Endothelial cell of umbilical vein (primary cell): ENCODE results near the gene FBXW4. TPM values are rescaled to one million over a fixed set of nuclear protein-coding genes. Genes with fewer than 3 reads are reported as not detected.

ENCODE experiments used
- BruUV-seq: library from RNA; stranded (reverse); fragments of 400-500 nt; replicated peaks from 2 replicates; lab custom pipeline; 2021; lab: Mats Ljungman, UMichigan
- CTCF ChIA-PET: fragments of 300-600, 350-600 bp; sonication (Branson Sonifier 250); formaldehyde crosslinking; loops from one replicate; lab custom pipeline; 2021; ENCODE audit warnings: antibody characterized with exemption, inconsistent platforms; lab: Charles Lee
- POLR2A ChIA-PET: fragments of 300-600, 350-600 bp; sonication (Branson Sonifier 250); formaldehyde crosslinking; loops from one replicate; lab custom pipeline; 2021; ENCODE audit warnings: antibody characterized with exemption, inconsistent platforms; lab: Charles Lee
- DNase-seq: peaks from one replicate; pipeline ENCODE4 v3.0.0-alpha.2; 2011; ENCODE audit warnings: low read depth, low spot score
- FAIRE-seq: peaks from 2 replicates; lab custom pipeline; 2011; peaks lifted over from hg19 to GRCh38; lab: Jason Lieb, UNC
- H2AFZ ChIP-seq: 2 replicates; pipeline ENCODE4 v1.6.0; 2012; ENCODE audit warnings: low read depth, low read length, control low read depth, inconsistent platforms
- H3K27ac ChIP-seq: 2 replicates; pipeline ENCODE4 v1.5.1; 2011; ENCODE audit warnings: low read depth, mild to moderate bottlenecking, control low read depth, low read length, moderate library complexity; ENCODE audit not compliant: insufficient read depth
- H3K27me3 ChIP-seq, 2 experiments: 2 replicates each; pipeline versions ENCODE4 v1.6.0 to v1.6.1; 2011; ENCODE audit warnings: low read length in 2 of 2, mixed read lengths in 1 of 2; ENCODE audit not compliant: control insufficient read depth in 2 of 2, insufficient read depth in 2 of 2
- H3K36me3 ChIP-seq, 2 experiments: 2 replicates in 1 of 2; 3 replicates in 1 of 2; pipeline ENCODE4 v1.5.1; 2011; ENCODE audit warnings: low read length in 2 of 2, mild to moderate bottlenecking in 1 of 2, moderate library complexity in 1 of 2; ENCODE audit not compliant: control insufficient read depth in 2 of 2, insufficient read depth in 2 of 2; ENCODE audit errors: extremely low read depth in 1 of 2
- H3K4me1 ChIP-seq: 3 replicates; pipeline ENCODE4 v1.5.1; 2011; ENCODE audit warnings: mild to moderate bottlenecking, low read length; ENCODE audit not compliant: control insufficient read depth, insufficient read depth; ENCODE audit errors: extremely low read depth
- H3K4me2 ChIP-seq: 2 replicates; pipeline ENCODE4 v1.6.1; 2011; ENCODE audit warnings: low read length, control low read depth, mixed read lengths; ENCODE audit not compliant: insufficient read depth
- H3K4me3 ChIP-seq, 3 experiments: fragments of 200-600 bp in 1 of 3; sonication (generic), shearing (Covaris generic) in 1 of 3; replicated peaks in 1 of 3; 2 replicates each; pipeline ENCODE4 v1.5.1; 2011 to 2016; ENCODE audit warnings: control low read depth in 3 of 3, low read length in 3 of 3, mild to moderate bottlenecking in 2 of 3, inconsistent platforms in 1 of 3, low read depth in 1 of 3, moderate library complexity in 1 of 3; ENCODE audit not compliant: insufficient read depth in 1 of 3
- H3K79me2 ChIP-seq: 2 replicates; pipeline ENCODE4 v1.6.0; 2012; ENCODE audit warnings: low read length, inconsistent platforms; ENCODE audit not compliant: control insufficient read depth, insufficient read depth
- H3K9ac ChIP-seq: replicated peaks from 2 replicates; pipeline ENCODE3; 2011; ENCODE audit warnings: low read length, control low read depth; ENCODE audit not compliant: insufficient read depth; ENCODE audit errors: extremely low read depth
- H3K9me1 ChIP-seq: replicated peaks from 3 replicates; pipeline ENCODE4 v1.6.0; 2011; ENCODE audit warnings: mild to moderate bottlenecking, low read length; ENCODE audit not compliant: control insufficient read depth, insufficient read depth; ENCODE audit errors: extremely low read depth
- H3K9me3 ChIP-seq: replicated peaks from 2 replicates; pipeline ENCODE4 v1.5.1; 2012; ENCODE audit warnings: low read length, inconsistent platforms; ENCODE audit not compliant: control insufficient read depth, insufficient read depth
- H4K20me1 ChIP-seq: replicated peaks from 2 replicates; pipeline ENCODE3; 2011; ENCODE audit warnings: mild to moderate bottlenecking, low read length; ENCODE audit not compliant: control insufficient read depth, insufficient read depth; ENCODE audit errors: extremely low read depth
- EZH2 ChIP-seq: IDR thresholded peaks from 2 replicates; pipeline ENCODE4 v1.6.1; 2012; ENCODE audit warnings: borderline replicate concordance, low read depth, mild to moderate bottlenecking, moderate library complexity, low read length, inconsistent platforms; ENCODE audit not compliant: severe bottlenecking
- FOS ChIP-seq: IDR thresholded peaks from 2 replicates; pipeline ENCODE4 v1.6.1; 2011; ENCODE audit warnings: mild to moderate bottlenecking, low read length, moderate library complexity, borderline replicate concordance; ENCODE audit not compliant: insufficient read depth
- GATA2 ChIP-seq: IDR thresholded peaks from 2 replicates; pipeline ENCODE4 v1.7.0; 2011; ENCODE audit warnings: low read depth, mild to moderate bottlenecking, moderate library complexity, mixed read lengths, low read length; ENCODE audit not compliant: insufficient read length, insufficient read depth
- JUN ChIP-seq: IDR thresholded peaks from 2 replicates; pipeline ENCODE4 v1.6.1; 2011; ENCODE audit warnings: borderline replicate concordance, low read depth; ENCODE audit not compliant: insufficient read length, insufficient read depth
- MYC ChIP-seq: IDR thresholded peaks from one replicate; pipeline ENCODE4 v1.6.1; 2011; ENCODE audit warnings: mild to moderate bottlenecking, low read depth, low read length
- POLR2A ChIP-seq: IDR thresholded peaks from 2 replicates; pipeline ENCODE4 v1.6.1; 2012; ENCODE audit warnings: low read depth, mild to moderate bottlenecking, control low read depth, low read length
- POLR2AphosphoS5 ChIP-seq: IDR thresholded peaks from 2 replicates; pipeline ENCODE4 v1.6.1; 2012; ENCODE audit warnings: low read depth, mild to moderate bottlenecking, control low read depth, low read length, moderate library complexity; ENCODE audit not compliant: insufficient read depth
- dilution Hi-C: fragments of 300-500 bp; cut with MboI; formaldehyde crosslinking; loops from one replicate; pipeline ENCODE4 v1.15.0; 2019; ENCODE audit warnings: low sequenced_read_pairs; ENCODE audit not compliant: extremely low pct_ligation_motif_present
- intact Hi-C: fragments of 100-400 bp; cut with micrococcal nuclease; formaldehyde crosslinking; loops from one replicate; pipeline ENCODE4 v1.10.0; 2022
- polyA plus RNA-seq, 4 experiments: library from polyadenylated mRNA; depleted of rRNA in 3 of 4; stranded (reverse) in 3 of 4; unstranded in 1 of 4; fragments of >200 nt; gene quantifications; 2 replicates each; pipeline versions ENCODE4 v1.2.1 to v1.2.3, GENCODE V29; 2011 to 2012; ENCODE audit warnings: missing spikeins in 1 of 4
- total RNA-seq: library from RNA; stranded (reverse); gene quantifications from 2 replicates; pipeline ENCODE4 v1.2.3, GENCODE V29; 2021
- TF ChIP-seq, protein P1 (sequence below): IDR thresholded peaks from 2 replicates; pipeline ENCODE4 v1.6.1; 2011; ENCODE audit not compliant: insufficient read depth, insufficient read length
- TF ChIP-seq, protein P2 (sequence below), 2 donors: IDR thresholded peaks; 1 replicate in 1 of 2; 2 replicates in 1 of 2; pipeline ENCODE4 v1.5.1; 2011; ENCODE audit warnings: low read length in 2 of 2, mild to moderate bottlenecking in 2 of 2, moderate library complexity in 2 of 2, control low read depth in 1 of 2, inconsistent platforms in 1 of 2, low read depth in 1 of 2; ENCODE audit not compliant: insufficient read depth in 1 of 2; ENCODE audit errors: extremely low read depth in 1 of 2

Gene FBXW4
- total and polyA plus RNA-seq, 2 donors (not counting 3 experiments of a cell fraction or from before 2014, with no cell fraction given): 20.8 to 21.1 TPM

DNA sequence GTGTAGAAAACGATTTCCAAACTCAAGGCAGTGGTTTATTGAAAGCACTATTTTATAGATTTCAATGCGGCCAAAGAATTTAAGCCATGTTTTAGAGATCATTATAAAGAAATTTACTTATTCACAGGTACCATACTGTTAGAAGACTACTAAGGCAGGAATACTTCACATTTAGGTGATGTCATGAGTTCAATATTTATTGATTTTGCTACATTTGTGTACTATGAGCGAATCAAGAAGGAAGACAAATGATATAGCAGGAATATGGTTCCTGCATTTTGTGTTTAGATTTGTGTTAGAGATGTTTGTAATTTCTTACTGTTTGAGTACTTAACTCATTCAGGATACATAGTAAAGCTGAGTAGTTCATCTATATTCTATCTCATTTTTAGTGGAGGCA lies 1.7 kb upstream of the FBXW4 start:
- dilution Hi-C loops (no loop called here), intact Hi-C loops (loop anchor here (5.0 kb wide), 1 partner anchor 86 kb away; the partner anchor contains the start of gene NPM3)
- Histone ChIP-seq H4K20me1 (no peaks in the 10 kb centered on the region), H3K4me2 (no peak overlapping the region), H3K9me1 (no peaks in the 10 kb centered on the region), H3K9me3 (no peaks in the 10 kb centered on the region), H3K27me3 (no peaks in the 10 kb centered on the region), H3K27ac (no peak overlapping the region), H3K4me1 (peaks cover 14% of the 10 kb centered on the region), H3K36me3 (no peaks in the 10 kb centered on the region), H3K79me2 (peaks cover 25% of the 10 kb centered on the region), H3K4me3 (no peak overlapping the region), H2AFZ (no peak overlapping the region), H3K9ac (no peak overlapping the region)
- ChIA-PET POLR2A (no interaction called here), CTCF (no interaction called here)
- no peak for FAIRE-seq
- no TSS peak for BruUV-seq
- no peak for TF ChIP-seq JUN
- no peak for DNase-seq

DNA sequence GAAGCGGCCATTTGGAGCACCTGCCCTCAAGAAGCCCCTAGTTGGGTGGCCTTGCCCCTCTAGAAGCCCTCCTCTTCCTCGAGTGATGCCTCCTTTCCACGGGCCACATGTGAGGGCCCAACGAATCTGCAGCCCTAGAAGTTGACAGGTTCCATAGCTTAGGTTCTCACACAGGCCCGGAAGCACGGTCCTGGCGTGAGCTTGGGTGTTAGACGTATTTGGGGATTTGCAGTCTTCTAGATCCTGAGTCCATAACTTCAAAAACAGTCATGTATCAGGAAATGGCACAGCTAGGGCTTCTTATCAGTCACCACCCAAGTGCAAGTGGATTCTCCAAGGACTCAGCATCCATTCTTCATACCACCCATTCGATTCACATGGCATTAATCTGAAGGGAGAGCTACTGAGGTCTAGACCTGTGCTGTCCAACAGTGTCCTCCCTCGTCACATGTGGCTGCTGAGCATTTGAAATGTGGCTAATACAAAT lies 477 bp upstream of the FBXW4 start:
- H4K20me1 ChIP-seq: no peaks in the 10 kb centered on the region
- ChIA-PET CTCF (interaction anchor here (1.0 to 1.3 kb wide), 4 partner anchors 10 to 93 kb away, joined by 3 to 9 read pairs (median 6); no protein-coding TSS in a partner anchor), POLR2A (no interaction called here)
- DNase-seq (peak; percentile 40), FAIRE-seq (no peak)
- peak overlapping the region; percentile 25 for H3K9ac ChIP-seq
- intact Hi-C loops (loop anchor here (2.0 to 5.0 kb wide), 2 partner anchors 87 to 93 kb away; partner anchors contain the start of gene NPM3), dilution Hi-C loops (no loop called here)
- peak overlapping the region; percentile 58 for H3K4me2 ChIP-seq
- no peak for TF ChIP-seq POLR2AphosphoS5
- TF ChIP-seq POLR2A: no peak
- no peak for TF ChIP-seq GATA2
- TF ChIP-seq, protein P1, sequence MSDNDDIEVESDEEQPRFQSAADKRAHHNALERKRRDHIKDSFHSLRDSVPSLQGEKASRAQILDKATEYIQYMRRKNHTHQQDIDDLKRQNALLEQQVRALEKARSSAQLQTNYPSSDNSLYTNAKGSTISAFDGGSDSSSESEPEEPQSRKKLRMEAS: no peak
- no peak for TF ChIP-seq MYC
- no peak for TF ChIP-seq FOS
- TF ChIP-seq EZH2: no peak
- TF ChIP-seq, protein P2, sequence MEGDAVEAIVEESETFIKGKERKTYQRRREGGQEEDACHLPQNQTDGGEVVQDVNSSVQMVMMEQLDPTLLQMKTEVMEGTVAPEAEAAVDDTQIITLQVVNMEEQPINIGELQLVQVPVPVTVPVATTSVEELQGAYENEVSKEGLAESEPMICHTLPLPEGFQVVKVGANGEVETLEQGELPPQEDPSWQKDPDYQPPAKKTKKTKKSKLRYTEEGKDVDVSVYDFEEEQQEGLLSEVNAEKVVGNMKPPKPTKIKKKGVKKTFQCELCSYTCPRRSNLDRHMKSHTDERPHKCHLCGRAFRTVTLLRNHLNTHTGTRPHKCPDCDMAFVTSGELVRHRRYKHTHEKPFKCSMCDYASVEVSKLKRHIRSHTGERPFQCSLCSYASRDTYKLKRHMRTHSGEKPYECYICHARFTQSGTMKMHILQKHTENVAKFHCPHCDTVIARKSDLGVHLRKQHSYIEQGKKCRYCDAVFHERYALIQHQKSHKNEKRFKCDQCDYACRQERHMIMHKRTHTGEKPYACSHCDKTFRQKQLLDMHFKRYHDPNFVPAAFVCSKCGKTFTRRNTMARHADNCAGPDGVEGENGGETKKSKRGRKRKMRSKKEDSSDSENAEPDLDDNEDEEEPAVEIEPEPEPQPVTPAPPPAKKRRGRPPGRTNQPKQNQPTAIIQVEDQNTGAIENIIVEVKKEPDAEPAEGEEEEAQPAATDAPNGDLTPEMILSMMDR (IDR thresholded peaks at IDR 0.05; ENCODE audit: extremely low read depth in 1 of 2, insufficient read depth in 1 of 2, low read depth in 1 of 2, low read length in 2 of 2): no peak
- no peak for TF ChIP-seq JUN
- no peaks in the 10 kb centered on the region for H3K27me3 ChIP-seq
- no TSS peak for BruUV-seq
- H3K36me3 ChIP-seq: no peaks in the 10 kb centered on the region
- H3K79me2 ChIP-seq: peaks cover 28% of the 10 kb centered on the region
- H3K9me1 ChIP-seq: no peaks in the 10 kb centered on the region
- H3K4me3 ChIP-seq: peak overlapping the region; percentile 52 to 95 (median 77)
- H3K27ac ChIP-seq: peak overlapping the region; percentile 82
- peaks cover 14% of the 10 kb centered on the region for H3K4me1 ChIP-seq
- H3K9me3 ChIP-seq: no peaks in the 10 kb centered on the region
- H2AFZ ChIP-seq: peak overlapping the region; percentile 86
